DND-41 (cell line): ENCODE measurements around the gene GPR37.

Experiments
- ATAC-seq: fragments of 200-7000 bp; cut with Tn5 transposase; 3 replicates; pipeline ENCODE4 v1.9.1; 2021; ENCODE audit warnings: low read depth; ENCODE audit not compliant: insufficient read depth
- DNase-seq: peaks from one replicate; pipeline ENCODE4 v3.0.0-alpha.2; 2020
- H2AFZ ChIP-seq: 2 replicates; pipeline ENCODE4 v1.6.0; 2012; ENCODE audit warnings: low read depth, low read length
- H3K27ac ChIP-seq: 2 replicates; pipeline ENCODE4 v1.5.1; 2012; ENCODE audit warnings: low read length, inconsistent platforms
- H3K27me3 ChIP-seq: fragments of 200-600 bp; sonication (generic); 2 replicates; pipeline ENCODE4 v1.6.0; 2012; ENCODE audit warnings: low read length, mild to moderate bottlenecking, inconsistent platforms; ENCODE audit not compliant: insufficient read depth, poor library complexity
- H3K36me3 ChIP-seq: 2 replicates; pipeline ENCODE4 v1.5.1; 2012; ENCODE audit warnings: low read length, inconsistent platforms; ENCODE audit not compliant: insufficient read depth
- H3K4me1 ChIP-seq: 2 replicates; pipeline ENCODE4 v1.5.1; 2012; ENCODE audit warnings: mild to moderate bottlenecking, low read length; ENCODE audit not compliant: insufficient read depth
- H3K4me2 ChIP-seq: 2 replicates; pipeline ENCODE4 v1.6.0; 2012; ENCODE audit warnings: mild to moderate bottlenecking, moderate library complexity, low read length, inconsistent platforms; ENCODE audit not compliant: insufficient read depth
- H3K4me3 ChIP-seq, 2 experiments: fragments of 200-600 bp in 1 of 2; shearing (Covaris generic) in 1 of 2; 2 replicates each; pipeline ENCODE4 v1.5.1; 2012 to 2016; ENCODE audit warnings: inconsistent platforms in 2 of 2, low read length in 2 of 2, mild to moderate bottlenecking in 2 of 2, low read depth in 1 of 2, moderate library complexity in 1 of 2
- H3K79me2 ChIP-seq: 2 replicates; pipeline ENCODE4 v1.6.0; 2012; ENCODE audit warnings: low read length, inconsistent platforms; ENCODE audit not compliant: insufficient read depth
- H3K9ac ChIP-seq: 2 replicates; pipeline ENCODE4 v1.6.0; 2012; ENCODE audit warnings: low read depth, mild to moderate bottlenecking, inconsistent platforms, low read length, moderate library complexity
- H3K9me3 ChIP-seq: 2 replicates; pipeline ENCODE4 v1.5.1; 2012; ENCODE audit warnings: low read length, moderate library complexity, mild to moderate bottlenecking, inconsistent platforms; ENCODE audit not compliant: insufficient read depth, severe bottlenecking
- H4K20me1 ChIP-seq: 2 replicates; pipeline ENCODE4 v1.6.0; 2012; ENCODE audit warnings: low read length; ENCODE audit not compliant: insufficient read depth
- EZH2 ChIP-seq: IDR thresholded peaks from 3 replicates; pipeline ENCODE4 v1.6.1; 2012; ENCODE audit warnings: borderline replicate concordance, low read depth, mild to moderate bottlenecking, moderate library complexity, low read length, inconsistent platforms; ENCODE audit not compliant: severe bottlenecking
- TF ChIP-seq, protein P1 (sequence below): IDR thresholded peaks from 2 replicates; pipeline ENCODE4 v1.5.1; 2012; ENCODE audit warnings: borderline replicate concordance, low read length, moderate library complexity, mild to moderate bottlenecking; ENCODE audit not compliant: poor library complexity, severe bottlenecking; ENCODE audit errors: extremely low read depth

GPR37 gene

DNA sequence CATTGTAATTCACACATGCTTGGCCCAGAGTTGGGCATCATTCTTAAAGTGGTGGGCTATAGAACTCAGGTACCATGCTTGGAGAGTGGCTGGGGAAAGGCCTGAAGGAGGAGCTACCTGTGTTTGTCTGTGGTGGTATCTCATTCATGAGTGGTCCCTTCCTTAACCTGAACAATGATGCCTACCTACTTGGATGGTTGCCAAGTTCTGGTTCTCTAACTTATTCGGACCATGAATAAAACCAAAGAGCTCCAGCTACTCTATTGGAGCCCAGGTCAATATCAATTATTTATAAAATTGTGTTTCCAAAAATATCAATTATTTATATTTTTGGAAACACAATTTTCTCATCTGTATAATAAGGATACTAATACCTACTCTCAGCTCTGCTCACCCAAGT is 2.9 kb upstream of the GPR37 start:
- Histone ChIP-seq H3K9ac (no peak overlapping the region), H3K9me3 (peaks cover 6% of the 10 kb centered on the region), H3K79me2 (no peaks in the 10 kb centered on the region), H3K27ac (no peak overlapping the region), H2AFZ (no peak overlapping the region), H3K4me2 (no peak overlapping the region), H3K4me3 (no peak overlapping the region), H3K36me3 (no peaks in the 10 kb centered on the region), H3K4me1 (no peaks in the 10 kb centered on the region), H3K27me3 (no peaks in the 10 kb centered on the region), H4K20me1 (no peaks in the 10 kb centered on the region)
- no peak for TF ChIP-seq EZH2
- TF ChIP-seq, protein P1, sequence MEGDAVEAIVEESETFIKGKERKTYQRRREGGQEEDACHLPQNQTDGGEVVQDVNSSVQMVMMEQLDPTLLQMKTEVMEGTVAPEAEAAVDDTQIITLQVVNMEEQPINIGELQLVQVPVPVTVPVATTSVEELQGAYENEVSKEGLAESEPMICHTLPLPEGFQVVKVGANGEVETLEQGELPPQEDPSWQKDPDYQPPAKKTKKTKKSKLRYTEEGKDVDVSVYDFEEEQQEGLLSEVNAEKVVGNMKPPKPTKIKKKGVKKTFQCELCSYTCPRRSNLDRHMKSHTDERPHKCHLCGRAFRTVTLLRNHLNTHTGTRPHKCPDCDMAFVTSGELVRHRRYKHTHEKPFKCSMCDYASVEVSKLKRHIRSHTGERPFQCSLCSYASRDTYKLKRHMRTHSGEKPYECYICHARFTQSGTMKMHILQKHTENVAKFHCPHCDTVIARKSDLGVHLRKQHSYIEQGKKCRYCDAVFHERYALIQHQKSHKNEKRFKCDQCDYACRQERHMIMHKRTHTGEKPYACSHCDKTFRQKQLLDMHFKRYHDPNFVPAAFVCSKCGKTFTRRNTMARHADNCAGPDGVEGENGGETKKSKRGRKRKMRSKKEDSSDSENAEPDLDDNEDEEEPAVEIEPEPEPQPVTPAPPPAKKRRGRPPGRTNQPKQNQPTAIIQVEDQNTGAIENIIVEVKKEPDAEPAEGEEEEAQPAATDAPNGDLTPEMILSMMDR: no peak
- ATAC-seq: no peak
- DNase-seq: no peak

DNA sequence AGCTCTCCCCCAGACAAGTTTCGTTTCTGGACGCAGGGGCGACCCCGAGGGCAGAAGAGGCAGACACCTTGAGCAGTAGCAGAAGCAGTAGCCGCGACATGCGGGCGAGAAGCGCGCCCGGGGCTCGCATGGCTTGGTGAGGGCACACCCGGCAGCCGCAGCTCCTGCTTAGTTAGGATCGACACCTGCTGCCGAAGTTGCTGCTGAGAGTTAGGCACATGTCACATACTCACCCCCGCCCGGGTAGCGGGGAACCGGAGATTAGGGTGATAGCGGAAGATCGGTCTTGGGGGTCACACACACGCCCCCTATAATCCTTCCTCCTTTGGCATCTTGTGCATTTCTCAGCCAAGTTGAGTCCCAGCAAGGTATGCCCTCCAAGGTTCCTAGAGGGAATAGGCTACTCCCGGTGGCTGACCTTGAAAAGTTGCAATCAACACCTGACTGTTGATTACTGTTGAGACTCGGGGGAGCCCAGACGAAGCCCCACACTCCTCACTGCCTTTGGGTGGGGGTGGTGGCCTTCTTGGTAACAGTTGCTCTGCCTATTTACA is 668 bp downstream of the GPR37 start:
- H3K4me1 ChIP-seq: no peaks in the 10 kb centered on the region
- no peak for DNase-seq
- H2AFZ ChIP-seq: no peak overlapping the region
- H3K36me3 ChIP-seq: no peaks in the 10 kb centered on the region
- H3K9ac ChIP-seq: no peak overlapping the region
- ATAC-seq: no peak
- H3K4me2 ChIP-seq: no peak overlapping the region
- no peak overlapping the region for H3K4me3 ChIP-seq
- H3K9me3 ChIP-seq: peaks cover 6% of the 10 kb centered on the region
- H3K79me2 ChIP-seq: no peaks in the 10 kb centered on the region
- no peaks in the 10 kb centered on the region for H4K20me1 ChIP-seq
- TF ChIP-seq, protein P1: no peak
- no peak for TF ChIP-seq EZH2
- H3K27ac ChIP-seq: no peak overlapping the region
- no peaks in the 10 kb centered on the region for H3K27me3 ChIP-seq

DNA sequence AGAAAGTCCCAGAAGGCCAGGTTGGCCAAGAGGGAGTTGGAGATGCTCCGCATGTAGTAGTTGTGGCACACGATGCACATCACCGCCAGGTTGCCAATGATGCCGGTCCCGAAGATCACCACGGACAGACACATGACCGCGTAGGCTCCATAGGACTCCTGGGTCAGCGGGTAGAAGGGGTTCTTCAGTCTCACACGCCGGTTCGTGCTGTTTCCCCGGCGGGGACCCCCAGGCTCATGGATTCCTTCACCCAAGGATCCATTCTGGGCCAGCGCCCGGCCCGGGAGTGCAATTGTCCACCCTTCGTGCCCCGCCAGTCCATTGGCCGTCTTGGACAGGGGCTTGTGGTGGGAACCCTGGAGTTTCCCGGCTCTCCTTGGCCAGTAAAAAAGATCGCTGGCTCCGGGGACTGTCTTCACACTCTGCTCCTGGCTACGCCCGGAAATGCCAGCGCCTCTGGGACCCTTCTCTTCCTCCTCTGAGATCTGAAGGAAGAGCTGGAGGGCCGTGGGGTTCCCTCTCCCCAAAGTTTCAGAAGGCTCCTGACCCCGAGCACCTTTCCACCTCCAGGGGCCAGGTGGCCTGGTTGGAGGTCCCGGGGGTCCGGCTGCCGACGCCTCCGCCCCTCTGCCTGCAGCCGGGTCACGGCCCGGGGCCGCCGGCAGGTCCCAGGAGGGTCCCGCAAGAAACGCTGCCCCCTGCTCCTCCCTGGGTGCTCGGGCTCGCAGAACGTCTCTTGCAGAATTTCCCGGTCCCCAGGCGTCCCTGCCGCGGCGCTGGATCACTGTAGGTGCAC is 1.3 kb downstream of the GPR37 start:
- Histone ChIP-seq H2AFZ (no peak overlapping the region), H3K27ac (no peak overlapping the region), H4K20me1 (no peaks in the 10 kb centered on the region), H3K4me3 (no peak overlapping the region), H3K9me3 (peaks cover 6% of the 10 kb centered on the region), H3K36me3 (no peaks in the 10 kb centered on the region), H3K4me2 (no peak overlapping the region), H3K9ac (no peak overlapping the region), H3K27me3 (no peaks in the 10 kb centered on the region), H3K4me1 (no peaks in the 10 kb centered on the region), H3K79me2 (no peaks in the 10 kb centered on the region)
- ATAC-seq (no peak), DNase-seq (no peak)
- TF ChIP-seq EZH2: no peak
- TF ChIP-seq, protein P1: no peak
